ENCODE data around the gene OCLN.
"Not testable (repeated sequence)": the region's sequence is repeated elsewhere in the genome, so short reads cannot be mapped to it uniquely, and the experiment has no call there.

DNA sequence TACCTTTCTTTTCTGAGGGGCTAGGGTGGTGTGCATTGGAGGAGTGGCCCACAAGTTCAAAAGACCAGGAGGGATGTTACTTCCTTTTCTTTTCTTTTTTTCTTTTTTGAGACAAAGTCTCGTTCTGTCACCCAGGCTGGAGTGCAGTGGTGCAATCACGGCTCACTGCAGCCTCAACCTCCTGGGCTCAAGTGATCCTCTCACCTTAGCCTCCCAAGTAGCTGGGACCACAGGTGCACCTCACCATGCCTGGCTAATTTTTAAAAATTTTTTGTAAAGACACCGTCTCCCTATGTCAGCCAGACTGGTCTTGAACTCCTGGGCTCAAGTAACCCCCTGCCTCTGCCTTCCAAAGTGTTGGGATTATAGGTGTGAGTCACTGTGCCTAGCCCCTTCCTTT lies 39.1 kb upstream of the OCLN start:
- not testable (repeated sequence) for TF ChIP-seq CTCF (IDR thresholded peaks at IDR 0.05); POLR2A (IDR thresholded peaks at IDR 0.05); EP300 (IDR thresholded peaks at IDR 0.05; ENCODE audit: low read depth)
